ENCODE measurements around the gene OR4D9.
"Not testable (repeated sequence)": the region's sequence is repeated elsewhere in the genome, so short reads cannot be mapped to it uniquely, and the experiment has no call there.

DNA sequence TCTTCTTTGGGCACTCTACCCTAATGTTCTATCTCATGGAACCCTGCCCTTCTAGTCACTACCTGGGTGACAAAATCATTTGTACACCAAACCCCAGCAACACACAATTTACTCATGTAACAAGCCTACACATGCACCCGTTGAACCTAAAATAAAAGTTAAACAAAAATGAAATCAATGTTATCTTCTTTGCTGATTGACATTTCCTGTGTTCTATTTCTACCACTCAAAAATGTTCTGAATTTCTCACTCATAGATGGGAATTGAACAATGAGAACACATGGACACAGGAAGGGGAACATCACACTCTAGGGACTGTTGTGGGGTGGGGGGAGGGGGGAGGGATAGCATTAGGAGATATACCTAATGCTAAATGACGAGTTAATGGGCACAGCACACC is 8.8 kb downstream of the OR4D9 start:
- TF ChIP-seq, protein P1, sequence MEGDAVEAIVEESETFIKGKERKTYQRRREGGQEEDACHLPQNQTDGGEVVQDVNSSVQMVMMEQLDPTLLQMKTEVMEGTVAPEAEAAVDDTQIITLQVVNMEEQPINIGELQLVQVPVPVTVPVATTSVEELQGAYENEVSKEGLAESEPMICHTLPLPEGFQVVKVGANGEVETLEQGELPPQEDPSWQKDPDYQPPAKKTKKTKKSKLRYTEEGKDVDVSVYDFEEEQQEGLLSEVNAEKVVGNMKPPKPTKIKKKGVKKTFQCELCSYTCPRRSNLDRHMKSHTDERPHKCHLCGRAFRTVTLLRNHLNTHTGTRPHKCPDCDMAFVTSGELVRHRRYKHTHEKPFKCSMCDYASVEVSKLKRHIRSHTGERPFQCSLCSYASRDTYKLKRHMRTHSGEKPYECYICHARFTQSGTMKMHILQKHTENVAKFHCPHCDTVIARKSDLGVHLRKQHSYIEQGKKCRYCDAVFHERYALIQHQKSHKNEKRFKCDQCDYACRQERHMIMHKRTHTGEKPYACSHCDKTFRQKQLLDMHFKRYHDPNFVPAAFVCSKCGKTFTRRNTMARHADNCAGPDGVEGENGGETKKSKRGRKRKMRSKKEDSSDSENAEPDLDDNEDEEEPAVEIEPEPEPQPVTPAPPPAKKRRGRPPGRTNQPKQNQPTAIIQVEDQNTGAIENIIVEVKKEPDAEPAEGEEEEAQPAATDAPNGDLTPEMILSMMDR (conservative IDR thresholded peaks at IDR 0.05; ENCODE audit: low read depth in 2 of 2): not testable (repeated sequence)
- not testable (repeated sequence) for TF ChIP-seq CREB1 (CRISPR knock-in tag; IDR thresholded peaks at IDR 0.05; ENCODE audit: low read depth); EZH2 (IDR thresholded peaks at IDR 0.05; ENCODE audit: low read depth, unreplicated experiment); POLR2AphosphoS5 (IDR thresholded peaks at IDR 0.05; ENCODE audit: low read depth); JUNB (IDR thresholded peaks at IDR 0.05; ENCODE audit: unreplicated experiment)
- TF ChIP-seq, protein P2, sequence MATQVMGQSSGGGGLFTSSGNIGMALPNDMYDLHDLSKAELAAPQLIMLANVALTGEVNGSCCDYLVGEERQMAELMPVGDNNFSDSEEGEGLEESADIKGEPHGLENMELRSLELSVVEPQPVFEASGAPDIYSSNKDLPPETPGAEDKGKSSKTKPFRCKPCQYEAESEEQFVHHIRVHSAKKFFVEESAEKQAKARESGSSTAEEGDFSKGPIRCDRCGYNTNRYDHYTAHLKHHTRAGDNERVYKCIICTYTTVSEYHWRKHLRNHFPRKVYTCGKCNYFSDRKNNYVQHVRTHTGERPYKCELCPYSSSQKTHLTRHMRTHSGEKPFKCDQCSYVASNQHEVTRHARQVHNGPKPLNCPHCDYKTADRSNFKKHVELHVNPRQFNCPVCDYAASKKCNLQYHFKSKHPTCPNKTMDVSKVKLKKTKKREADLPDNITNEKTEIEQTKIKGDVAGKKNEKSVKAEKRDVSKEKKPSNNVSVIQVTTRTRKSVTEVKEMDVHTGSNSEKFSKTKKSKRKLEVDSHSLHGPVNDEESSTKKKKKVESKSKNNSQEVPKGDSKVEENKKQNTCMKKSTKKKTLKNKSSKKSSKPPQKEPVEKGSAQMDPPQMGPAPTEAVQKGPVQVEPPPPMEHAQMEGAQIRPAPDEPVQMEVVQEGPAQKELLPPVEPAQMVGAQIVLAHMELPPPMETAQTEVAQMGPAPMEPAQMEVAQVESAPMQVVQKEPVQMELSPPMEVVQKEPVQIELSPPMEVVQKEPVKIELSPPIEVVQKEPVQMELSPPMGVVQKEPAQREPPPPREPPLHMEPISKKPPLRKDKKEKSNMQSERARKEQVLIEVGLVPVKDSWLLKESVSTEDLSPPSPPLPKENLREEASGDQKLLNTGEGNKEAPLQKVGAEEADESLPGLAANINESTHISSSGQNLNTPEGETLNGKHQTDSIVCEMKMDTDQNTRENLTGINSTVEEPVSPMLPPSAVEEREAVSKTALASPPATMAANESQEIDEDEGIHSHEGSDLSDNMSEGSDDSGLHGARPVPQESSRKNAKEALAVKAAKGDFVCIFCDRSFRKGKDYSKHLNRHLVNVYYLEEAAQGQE (IDR thresholded peaks at IDR 0.05; ENCODE audit: unreplicated experiment): not testable (repeated sequence)
- TF ChIP-seq, protein P3, sequence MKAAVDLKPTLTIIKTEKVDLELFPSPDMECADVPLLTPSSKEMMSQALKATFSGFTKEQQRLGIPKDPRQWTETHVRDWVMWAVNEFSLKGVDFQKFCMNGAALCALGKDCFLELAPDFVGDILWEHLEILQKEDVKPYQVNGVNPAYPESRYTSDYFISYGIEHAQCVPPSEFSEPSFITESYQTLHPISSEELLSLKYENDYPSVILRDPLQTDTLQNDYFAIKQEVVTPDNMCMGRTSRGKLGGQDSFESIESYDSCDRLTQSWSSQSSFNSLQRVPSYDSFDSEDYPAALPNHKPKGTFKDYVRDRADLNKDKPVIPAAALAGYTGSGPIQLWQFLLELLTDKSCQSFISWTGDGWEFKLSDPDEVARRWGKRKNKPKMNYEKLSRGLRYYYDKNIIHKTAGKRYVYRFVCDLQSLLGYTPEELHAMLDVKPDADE (IDR thresholded peaks at IDR 0.05): not testable (repeated sequence)

Data from GM23338 (cell line).